Liver (tissue), 9 donors: Measurements from ENCODE around the gene PIP5KL1. TPM values are rescaled to one million over a fixed set of nuclear protein-coding genes. Genes with fewer than 3 reads are reported as not detected.

Experiments
- DNase-seq: peaks from one replicate; pipeline ENCODE4 v3.0.0-alpha.2; 2017; ENCODE audit warnings: low spot score
- H3K27ac ChIP-seq, 2 donors: one replicate each; pipeline ENCODE4 v1.7.0; 2013; ENCODE audit warnings: inconsistent platforms in 2 of 2, low read length in 2 of 2, control low read depth in 1 of 2, low read depth in 1 of 2, mild to moderate bottlenecking in 1 of 2
- H3K27me3 ChIP-seq, 4 donors: one replicate each; pipeline versions ENCODE4 v1.6.1 to v1.7.0; 2013; ENCODE audit warnings: low read length in 3 of 4, inconsistent platforms in 1 of 4, mild to moderate bottlenecking in 1 of 4, moderate library complexity in 1 of 4; ENCODE audit not compliant: control insufficient read depth in 4 of 4, insufficient read depth in 4 of 4
- H3K36me3 ChIP-seq, 4 donors: one replicate each; pipeline versions ENCODE4 v1.6.1 to v1.7.0; 2013; ENCODE audit warnings: low read length in 3 of 4, mild to moderate bottlenecking in 3 of 4, low read depth in 1 of 4, moderate library complexity in 1 of 4; ENCODE audit not compliant: control insufficient read depth in 4 of 4, insufficient read depth in 3 of 4
- H3K4me1 ChIP-seq, 4 donors: one replicate each; pipeline versions ENCODE4 v1.6.1 to v1.7.0; 2013; ENCODE audit warnings: low read length in 3 of 4, mild to moderate bottlenecking in 3 of 4, moderate library complexity in 1 of 4; ENCODE audit not compliant: control insufficient read depth in 4 of 4, insufficient read depth in 4 of 4
- H3K4me3 ChIP-seq, 3 donors: one replicate each; pipeline versions ENCODE4 v1.6.1 to v1.7.0; 2013; ENCODE audit warnings: low read length in 3 of 3, control low read depth in 1 of 3, low read depth in 1 of 3, mild to moderate bottlenecking in 1 of 3
- H3K9ac ChIP-seq, 2 donors: one replicate each; pipeline ENCODE4 v1.7.0; 2013; ENCODE audit warnings: low read length in 2 of 2, mild to moderate bottlenecking in 2 of 2, moderate library complexity in 2 of 2, control low read depth in 1 of 2, low read depth in 1 of 2
- H3K9me3 ChIP-seq, 4 donors: one replicate each; pipeline versions ENCODE4 v1.6.1 to v1.7.0; 2013; ENCODE audit warnings: low read length in 3 of 4; ENCODE audit not compliant: control insufficient read depth in 4 of 4
- ATF3 ChIP-seq: IDR thresholded peaks from 2 replicates; pipeline ENCODE4 v1.6.1; 2016; ENCODE audit warnings: antibody characterized with exemption
- CTCF ChIP-seq: fragments of 150-350 bp; IDR thresholded peaks from 2 replicates; pipeline ENCODE4 v1.5.1; 2017; ENCODE audit warnings: improper control_type of control experiment, low read depth, low read length; ENCODE audit not compliant: missing input control
- EGR1 ChIP-seq, 2 donors: IDR thresholded peaks; 2 replicates each; pipeline ENCODE4 v1.6.1; 2016 to 2018; ENCODE audit warnings: antibody characterized with exemption in 2 of 2, low read depth in 2 of 2
- FOXA1 ChIP-seq: IDR thresholded peaks from 2 replicates; pipeline ENCODE4 v1.6.1; 2016; ENCODE audit warnings: antibody characterized with exemption
- GABPA ChIP-seq, 2 donors: IDR thresholded peaks in 1 of 2; conservative IDR thresholded peaks in 1 of 2; 2 replicates each; pipeline ENCODE4 v1.6.1; 2016; ENCODE audit warnings: antibody characterized with exemption in 2 of 2, mild to moderate bottlenecking in 1 of 2, moderate library complexity in 1 of 2
- HNF4A ChIP-seq, 2 donors: conservative IDR thresholded peaks; 2 replicates each; pipeline ENCODE4 v1.6.1; 2016; ENCODE audit warnings: antibody characterized with exemption in 2 of 2, mild to moderate bottlenecking in 2 of 2
- MAX ChIP-seq: IDR thresholded peaks from 2 replicates; pipeline ENCODE4 v1.6.1; 2016; ENCODE audit warnings: antibody characterized with exemption
- NR2F2 ChIP-seq: IDR thresholded peaks from 2 replicates; pipeline ENCODE4 v1.6.1; 2016; ENCODE audit warnings: antibody characterized with exemption
- RAD21 ChIP-seq, 2 donors: IDR thresholded peaks; 2 replicates each; pipeline ENCODE4 v1.6.1; 2016; ENCODE audit warnings: antibody characterized with exemption in 2 of 2, mild to moderate bottlenecking in 2 of 2
- REST ChIP-seq: IDR thresholded peaks from 2 replicates; pipeline ENCODE4 v1.6.1; 2016; ENCODE audit warnings: antibody characterized with exemption, mild to moderate bottlenecking
- RXRA ChIP-seq, 2 donors: IDR thresholded peaks; 2 replicates each; pipeline ENCODE4 v1.6.1; 2017 to 2018; ENCODE audit warnings: antibody characterized with exemption in 2 of 2, mild to moderate bottlenecking in 1 of 2
- TAF1 ChIP-seq: conservative IDR thresholded peaks from 2 replicates; pipeline ENCODE4 v1.6.1; 2016; ENCODE audit warnings: antibody characterized with exemption, mild to moderate bottlenecking
- YY1 ChIP-seq: IDR thresholded peaks from 2 replicates; pipeline ENCODE4 v1.6.1; 2016; ENCODE audit warnings: antibody characterized with exemption, mild to moderate bottlenecking
- ZBTB33 ChIP-seq: IDR thresholded peaks from 2 replicates; pipeline ENCODE4 v1.6.1; 2016; ENCODE audit warnings: antibody characterized with exemption
- WGBS: extraction: QIAGEN DNeasy Blood & Tissue Kit; methylation state at CpG from one replicate; pipeline ENCODE4 v1.1.7; 2013; 5-methylcytosine and 5-hydroxymethylcytosine counted together
- polyA plus RNA-seq, 2 donors: library from polyadenylated mRNA; stranded (reverse) in 1 of 2; unstranded in 1 of 2; fragments of 200-250 nt in 1 of 2; fragments of >200 nt in 1 of 2; fragmentation: Nextera tagmentation in 1 of 2; extraction: Ambion mirVana in 1 of 2; gene quantifications; one replicate each; pipeline versions ENCODE4 v1.2.1 to v1.2.3, GENCODE V29; 2013 to 2015
- total RNA-seq, 2 donors: library from RNA; depleted of rRNA; stranded (reverse); fragments of >200 nt; gene quantifications; one replicate each; pipeline ENCODE4 v1.2.3, GENCODE V29; 2014
- donor health status: healthy.
- donor health status: healthy.
- donor health status: healthy.
- donor health status: healthy.
- donor health status: healthy.

PIP5KL1 gene
- total and polyA plus RNA-seq, 4 donors = 0.06 to 1.5 (median 0.49) TPM

GRCh38 chr9:127919253-127919815 lies 11.2 kb downstream of the PIP5KL1 start (continued):
- TF ChIP-seq GABPA (IDR thresholded peaks at IDR 0.05 in 1 of 2, conservative IDR thresholded peaks at IDR 0.05 in 1 of 2) (peak in 1 of 2 donors; percentile 83), HNF4A (conservative IDR thresholded peaks at IDR 0.05) (peak; percentile 38 to 60), YY1 (peak; percentile 61)

GRCh38 chr9:127918183-127919107 lies 12.1 kb downstream of the PIP5KL1 start:
- TF ChIP-seq MAX (no peak), RXRA (IDR thresholded peaks at IDR 0.05) (no peak)
- no peak for DNase-seq
- no peak overlapping the region for H3K4me3 ChIP-seq
- no peak overlapping the region for H3K9ac ChIP-seq
- H3K27me3 ChIP-seq = no peaks in the 10 kb centered on the region
- no peaks in the 10 kb centered on the region for H3K9me3 ChIP-seq
- WGBS = 89% methylated on average over 8 of the region's 8 CpGs
- peaks cover 7 to 32% (median 18%) of the 10 kb centered on the region in 4 donors for H3K4me1 ChIP-seq
- peak overlapping the region in 1 of 2 donors; percentile 29 for H3K27ac ChIP-seq
- H3K36me3 ChIP-seq = no peaks in the 10 kb centered on the region

GRCh38 chr9:127917603-127918002 lies 13.0 kb downstream of the PIP5KL1 start:
- Histone ChIP-seq H3K4me1 (peaks cover 7 to 37% (median 20%) of the 10 kb centered on the region in 4 donors), H3K36me3 (no peaks in the 10 kb centered on the region), H3K9ac (no peak overlapping the region), H3K9me3 (no peaks in the 10 kb centered on the region), H3K27me3 (no peaks in the 10 kb centered on the region), H3K4me3 (no peak overlapping the region), H3K27ac (no peak overlapping the region)
- DNase-seq = no peak
- TF ChIP-seq EGR1 (IDR thresholded peaks at IDR 0.05; ENCODE audit: low read depth in 2 of 2) (no peak), MAX (no peak), ZBTB33 (no peak), FOXA1 (no peak), REST (no peak), CTCF (no peak), RAD21 (IDR thresholded peaks at IDR 0.05) (no peak), NR2F2 (no peak), ATF3 (no peak), GABPA (IDR thresholded peaks at IDR 0.05 in 1 of 2, conservative IDR thresholded peaks at IDR 0.05 in 1 of 2) (no peak), TAF1 (no peak), RXRA (IDR thresholded peaks at IDR 0.05) (no peak)
- WGBS = 74% methylated on average over 6 of the region's 6 CpGs
